Activated T-cell treated with anti-CD3 and anti-CD28 coated beads for 1 hour (primary cell): ENCODE data around the gene TMEM163.
"Not testable (repeated sequence)": the region's sequence is repeated elsewhere in the genome, so short reads cannot be mapped to it uniquely, and the experiment has no call there.

Source experiments
- DNase-seq: peaks from one replicate; pipeline ENCODE4 v3.0.0-alpha.2; 2020; ENCODE audit warnings: low read depth

TMEM163 gene

DNA sequence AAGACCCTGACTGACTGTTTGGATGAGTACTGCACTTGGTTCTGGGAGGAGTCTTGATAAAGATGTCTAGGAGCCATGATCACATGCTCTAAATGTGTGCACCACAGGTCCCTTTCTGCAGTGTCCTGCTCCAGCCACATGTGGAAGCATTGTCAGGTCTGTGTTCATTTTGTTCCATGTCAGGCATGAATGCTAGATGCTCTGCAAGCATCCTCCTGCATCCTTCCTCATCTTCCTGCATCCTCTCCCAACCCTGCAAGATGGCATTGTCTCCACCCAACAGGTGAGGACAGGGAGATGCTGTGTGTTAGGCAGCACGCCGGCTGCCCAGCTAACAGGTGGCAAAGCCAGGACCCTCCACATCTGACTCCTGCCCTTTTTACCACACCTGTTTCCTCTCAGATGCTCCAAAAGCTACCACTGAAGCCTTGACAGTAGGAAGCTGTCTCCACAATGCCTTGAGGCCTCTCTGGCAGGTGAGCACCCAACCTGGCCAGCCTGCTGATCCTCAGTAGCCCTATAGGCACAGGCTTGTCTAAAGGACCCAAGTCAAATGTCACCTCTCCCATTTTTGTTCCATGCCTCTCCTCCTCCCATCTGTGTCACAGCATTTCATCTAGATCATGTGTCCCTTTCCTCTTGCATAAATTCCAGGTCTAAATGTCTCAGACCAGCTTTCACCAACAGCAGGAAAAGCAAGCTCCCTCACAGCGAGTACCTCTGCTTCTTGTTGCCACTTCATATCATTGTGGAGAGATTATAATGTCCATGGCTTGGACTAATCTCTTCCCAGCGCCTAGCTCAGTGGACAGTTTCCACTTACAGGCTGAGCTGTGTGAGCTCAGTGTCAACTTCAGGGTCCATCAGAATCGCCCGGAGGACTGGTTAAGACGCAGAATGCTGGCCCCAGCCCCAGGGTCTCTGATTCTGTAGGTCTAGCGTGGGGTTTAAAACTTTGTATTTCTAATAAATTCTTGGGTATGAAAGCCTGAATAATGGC is 55.0 kb downstream of the TMEM163 start:
- DNase-seq, result no peak

DNA sequence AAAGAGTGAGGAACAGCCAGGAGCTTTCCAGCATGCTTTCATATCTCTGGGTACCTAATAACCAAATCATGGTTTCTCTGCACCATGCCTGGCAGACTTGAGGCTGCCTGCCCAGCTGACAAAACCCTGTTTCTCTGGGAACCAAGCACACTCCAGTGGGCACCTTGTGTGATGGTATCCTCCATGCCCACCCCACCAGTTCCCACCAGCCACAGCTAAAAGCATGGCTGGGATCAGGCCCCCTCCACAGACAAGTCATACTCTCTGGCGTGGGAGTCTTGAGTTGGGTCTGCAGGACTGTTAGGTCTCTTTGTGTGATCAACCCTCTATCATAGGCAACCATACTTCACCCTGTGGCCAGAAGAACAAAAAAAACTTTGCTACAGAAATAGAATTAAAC is 56.0 kb downstream of the TMEM163 start:
- no peak for DNase-seq

GRCh38 chr2:134660626-134661402 is 58.0 kb downstream of the TMEM163 start:
- no peak for DNase-seq

DNA sequence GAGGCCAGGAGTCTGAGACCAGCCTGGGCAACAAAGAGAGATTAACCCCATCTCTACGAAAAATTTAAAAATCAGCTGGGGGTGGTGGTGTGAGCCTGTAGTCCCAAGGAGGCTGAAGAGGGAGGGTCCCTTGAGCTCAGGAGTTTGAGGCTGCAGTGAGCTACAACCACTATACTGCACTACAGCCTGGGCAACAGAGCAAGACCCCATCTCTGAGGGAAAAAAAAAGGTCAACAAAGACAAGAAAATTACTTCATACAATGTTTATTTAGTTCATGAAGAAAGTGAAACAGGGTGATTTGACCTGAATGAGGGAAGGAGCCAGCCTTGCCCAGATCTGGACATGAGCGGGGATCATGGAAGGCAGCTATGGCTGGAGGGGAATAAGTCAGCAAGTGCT is 59.1 kb downstream of the TMEM163 start:
- no peak for DNase-seq

DNA sequence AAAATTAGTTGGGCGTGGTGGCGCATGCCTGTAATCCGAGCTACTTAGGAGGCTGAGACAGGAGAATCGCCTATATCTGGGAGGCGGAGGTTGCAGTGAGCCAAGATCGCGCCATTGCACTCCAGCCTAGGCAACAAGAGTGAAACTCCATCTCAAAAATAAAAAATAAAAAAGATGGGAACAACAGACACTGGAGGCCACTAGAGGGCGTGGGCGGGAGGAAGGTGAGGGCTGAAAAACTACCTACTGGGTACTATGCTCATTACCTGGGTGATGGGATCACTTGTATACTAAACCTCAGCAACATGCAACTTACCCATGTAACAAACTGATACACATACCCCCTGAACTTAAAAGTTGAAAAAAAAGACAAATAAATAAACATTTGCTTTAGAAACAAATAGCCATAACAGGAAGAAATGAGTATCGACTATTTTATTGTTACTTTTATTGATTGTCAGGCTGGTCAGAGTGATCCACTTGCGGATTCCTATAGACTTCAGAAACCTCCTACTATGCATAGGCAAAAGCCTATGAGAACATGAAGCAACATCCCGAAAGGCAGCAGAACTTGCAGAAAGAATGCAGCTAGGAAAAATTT is 61.0 kb downstream of the TMEM163 start:
- DNase-seq, result no peak

GRCh38 chr2:134656391-134656790 is 62.4 kb downstream of the TMEM163 start:
- DNase-seq, result not testable (repeated sequence)

DNA sequence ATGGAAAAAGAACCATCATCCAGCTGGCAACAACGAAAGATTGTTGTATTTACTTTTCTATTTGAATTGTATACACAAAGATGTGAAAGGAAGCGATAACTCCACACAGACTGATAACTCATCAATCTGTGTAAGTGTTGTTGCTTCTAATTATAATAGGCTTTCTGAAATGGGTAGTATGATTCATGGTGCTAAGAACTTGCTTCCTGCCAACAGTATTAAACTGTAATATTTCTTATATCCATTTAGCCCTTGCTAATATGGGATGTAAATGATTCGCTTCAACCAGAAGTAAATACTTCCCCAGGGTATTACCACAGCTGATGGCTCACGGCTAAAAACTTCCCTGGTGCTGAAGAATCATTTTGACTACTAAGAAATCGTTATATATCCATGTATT is 70.2 kb downstream of the TMEM163 start:
- DNase-seq, result no peak

- DNase-seq, result no peak
Measured at GRCh38 chr2:134647607-134648256, 71.1 kb downstream of the TMEM163 start.

GRCh38 chr2:134642938-134643337 is 75.9 kb downstream of the TMEM163 start:
- DNase-seq, result no peak

DNA sequence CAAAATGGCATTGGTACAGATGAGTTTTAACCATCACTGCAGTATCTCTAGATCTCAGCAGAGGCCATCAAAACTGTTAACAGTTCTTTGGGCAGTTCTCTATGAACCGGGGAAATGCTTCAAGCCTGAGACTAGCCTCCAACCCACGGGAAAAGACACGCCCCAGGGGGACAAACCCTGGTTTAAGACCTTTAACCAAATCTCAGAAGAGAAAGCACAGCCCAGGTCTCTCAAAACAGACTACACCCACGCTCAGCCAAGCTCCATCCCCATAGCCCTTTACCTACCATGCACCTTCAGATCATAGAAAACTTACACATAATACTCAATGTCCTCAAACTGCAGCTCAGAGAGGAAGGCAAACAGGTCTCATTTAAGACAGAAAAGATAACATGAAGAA is 78.3 kb downstream of the TMEM163 start:
- DNase-seq, result no peak

GRCh38 chr2:134639265-134639664 is 79.5 kb downstream of the TMEM163 start:
- DNase-seq, result no peak

- no peak for DNase-seq
Measured at GRCh38 chr2:134636714-134637113, 82.1 kb downstream of the TMEM163 start.

DNA sequence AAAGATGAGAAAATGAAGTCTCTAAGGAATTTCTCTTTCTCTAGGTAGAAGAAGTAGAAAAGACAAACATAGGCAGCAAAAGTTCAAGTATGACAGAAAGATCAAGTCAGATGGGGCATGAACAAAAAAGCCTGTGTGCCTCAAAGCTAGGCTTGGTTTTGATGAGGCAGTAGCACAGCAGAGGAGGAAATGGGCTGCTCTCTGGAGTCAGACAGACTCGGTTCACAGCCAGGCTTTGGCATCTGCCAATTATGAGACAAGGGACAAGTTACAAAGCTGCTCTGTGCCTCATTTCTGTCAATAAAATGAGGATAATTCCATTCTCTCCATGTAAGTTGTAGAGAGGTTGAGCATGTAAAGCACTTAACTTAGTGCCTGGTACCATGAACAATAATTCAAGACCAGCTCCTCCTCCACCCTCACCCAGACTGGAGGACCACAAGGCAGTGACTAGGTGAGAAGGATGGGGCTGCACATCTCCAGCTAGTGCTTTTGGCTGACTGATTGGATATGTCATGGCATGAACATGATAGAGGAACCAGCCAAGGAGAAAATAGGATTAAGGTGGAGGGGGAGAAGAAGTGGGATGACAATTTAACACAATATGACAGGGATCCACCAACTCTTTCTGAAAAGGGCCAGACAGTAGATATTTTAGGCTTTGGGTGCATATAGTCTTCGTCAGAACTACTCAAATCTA is 84.6 kb downstream of the TMEM163 start:
- no peak for DNase-seq

DNA sequence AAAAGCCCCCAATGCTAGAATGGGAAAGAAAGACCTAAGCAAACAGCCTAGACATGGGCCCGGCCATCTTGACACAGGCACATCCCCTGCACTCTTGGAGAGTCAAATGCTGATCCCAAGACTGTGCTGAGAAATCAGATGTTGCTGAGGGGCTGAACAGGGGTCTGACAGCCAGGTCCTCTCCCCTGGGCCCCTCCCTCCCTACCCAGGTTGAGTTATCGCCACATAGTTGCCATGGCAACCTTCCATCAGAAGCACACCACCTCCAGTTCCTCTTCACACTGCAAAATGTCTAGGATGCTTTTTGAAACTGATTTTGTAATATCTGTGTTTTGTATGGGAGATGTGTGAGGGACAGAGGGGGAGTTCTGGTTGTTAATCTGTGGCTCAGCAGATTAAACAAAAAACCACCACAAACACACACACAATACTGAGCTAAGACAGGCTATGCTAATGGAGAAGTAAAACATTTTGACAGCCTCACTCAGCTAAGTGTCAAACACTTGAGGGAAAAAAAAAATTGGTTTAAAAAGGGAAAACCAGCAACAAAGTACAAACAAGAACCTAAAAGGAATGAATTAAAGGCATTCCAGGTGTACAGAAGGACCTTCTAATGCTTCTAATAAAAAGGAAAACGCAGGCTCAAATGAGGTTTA is 88.2 kb downstream of the TMEM163 start:
- no peak for DNase-seq

DNA sequence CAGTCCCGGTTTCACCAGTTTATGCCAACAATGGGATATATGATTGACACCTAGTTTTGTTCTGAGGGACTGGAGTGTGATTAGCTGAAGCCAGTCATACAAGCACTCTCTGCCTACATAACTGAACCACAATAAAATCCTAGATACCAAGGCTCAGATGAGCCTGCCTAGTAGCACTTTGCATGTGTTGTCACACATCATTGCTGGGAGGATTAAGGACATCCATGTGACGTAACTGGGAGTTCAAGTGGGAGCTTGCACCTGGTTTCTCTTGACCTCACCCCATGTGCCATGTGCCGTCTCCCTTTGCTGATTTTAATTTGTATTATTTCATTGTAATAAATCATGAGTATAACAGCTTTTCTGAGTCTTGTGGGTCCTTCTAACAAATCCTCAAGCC is 90.3 kb downstream of the TMEM163 start:
- no peak for DNase-seq

DNA sequence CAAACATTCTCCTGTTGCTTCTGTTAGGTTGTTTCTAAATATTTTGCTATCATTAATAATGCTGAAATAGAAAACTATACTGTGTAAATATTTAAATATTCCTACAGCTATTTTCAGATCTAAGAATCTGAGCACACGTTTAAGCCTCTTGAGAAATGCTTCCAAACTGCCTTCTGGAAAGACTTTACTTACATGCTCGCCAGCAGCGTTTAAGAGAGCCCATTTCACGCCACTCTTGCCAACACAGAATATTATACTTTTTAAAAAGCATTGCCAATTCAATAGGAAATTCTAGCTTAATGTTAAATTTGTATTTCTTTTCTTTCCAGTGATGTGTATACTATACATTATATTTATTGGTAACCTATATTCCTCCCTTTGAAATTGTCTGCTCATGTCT is 92.0 kb downstream of the TMEM163 start:
- no peak for DNase-seq

DNA sequence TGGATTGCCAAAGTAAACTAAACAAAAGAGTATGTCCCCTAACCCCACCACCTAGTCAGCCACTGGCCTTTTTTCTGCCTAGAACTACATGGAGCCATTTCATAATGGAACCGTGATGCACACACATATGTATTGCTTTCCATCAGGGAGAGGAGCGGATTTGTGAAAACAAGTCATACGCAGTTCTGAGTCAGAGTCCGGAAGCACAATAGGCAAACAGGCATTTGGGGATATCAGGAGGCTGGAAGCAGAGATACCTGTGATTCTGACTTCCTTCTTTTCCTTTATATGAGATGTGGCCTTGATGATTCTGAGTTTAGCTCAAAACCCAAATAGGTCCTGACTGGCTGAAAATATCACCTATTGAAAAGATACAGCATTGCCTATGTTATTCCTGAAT is 93.5 kb downstream of the TMEM163 start:
- no peak for DNase-seq

GRCh38 chr2:134623796-134624195 is 95.0 kb downstream of the TMEM163 start:
- DNase-seq, result no peak

DNA sequence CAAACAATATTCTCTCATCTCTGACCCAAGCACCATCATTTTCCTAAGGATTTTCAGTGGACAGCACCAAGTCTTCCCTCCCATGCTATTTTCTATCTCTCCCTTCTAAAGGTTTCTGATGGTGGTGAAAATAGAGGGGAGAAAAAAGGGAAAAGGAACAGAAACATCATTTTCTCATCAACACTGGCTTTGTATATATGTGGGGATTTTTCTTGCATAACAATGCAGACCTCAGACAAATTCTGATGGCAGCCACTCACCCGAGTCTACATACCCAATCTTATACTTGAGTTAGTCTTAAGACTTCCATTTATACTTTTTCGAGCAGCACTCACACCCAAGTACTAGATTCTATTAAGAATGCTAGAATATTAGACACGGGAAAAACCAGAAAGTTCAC is 95.8 kb downstream of the TMEM163 start:
- no peak for DNase-seq

GRCh38 chr2:134621939-134622705 is 96.7 kb downstream of the TMEM163 start:
- DNase-seq, result no peak
